Endothelial cell of umbilical vein (primary cell): Measurements from ENCODE around the gene MCM6. TPM values are rescaled to one million over a fixed set of nuclear protein-coding genes. Genes with fewer than 3 reads are reported as not detected.

ENCODE experiments used
- BruUV-seq: library from RNA; stranded (reverse); fragments of 400-500 nt; replicated peaks from 2 replicates; lab custom pipeline; 2021; lab: Mats Ljungman, UMichigan
- CTCF ChIA-PET: fragments of 300-600, 350-600 bp; sonication (Branson Sonifier 250); formaldehyde crosslinking; loops from one replicate; lab custom pipeline; 2021; ENCODE audit warnings: antibody characterized with exemption, inconsistent platforms; lab: Charles Lee
- POLR2A ChIA-PET: fragments of 300-600, 350-600 bp; sonication (Branson Sonifier 250); formaldehyde crosslinking; loops from one replicate; lab custom pipeline; 2021; ENCODE audit warnings: antibody characterized with exemption, inconsistent platforms; lab: Charles Lee
- DNase-seq: peaks from one replicate; pipeline ENCODE4 v3.0.0-alpha.2; 2011; ENCODE audit warnings: low read depth, low spot score
- FAIRE-seq: peaks from 2 replicates; lab custom pipeline; 2011; peaks lifted over from hg19 to GRCh38; lab: Jason Lieb, UNC
- H2AFZ ChIP-seq: 2 replicates; pipeline ENCODE4 v1.6.0; 2012; ENCODE audit warnings: low read depth, low read length, control low read depth, inconsistent platforms
- H3K27ac ChIP-seq: 2 replicates; pipeline ENCODE4 v1.5.1; 2011; ENCODE audit warnings: low read depth, mild to moderate bottlenecking, control low read depth, low read length, moderate library complexity; ENCODE audit not compliant: insufficient read depth
- H3K27me3 ChIP-seq, 2 experiments: 2 replicates each; pipeline versions ENCODE4 v1.6.0 to v1.6.1; 2011; ENCODE audit warnings: low read length in 2 of 2, mixed read lengths in 1 of 2; ENCODE audit not compliant: control insufficient read depth in 2 of 2, insufficient read depth in 2 of 2
- H3K36me3 ChIP-seq, 2 experiments: 2 replicates in 1 of 2; 3 replicates in 1 of 2; pipeline ENCODE4 v1.5.1; 2011; ENCODE audit warnings: low read length in 2 of 2, mild to moderate bottlenecking in 1 of 2, moderate library complexity in 1 of 2; ENCODE audit not compliant: control insufficient read depth in 2 of 2, insufficient read depth in 2 of 2; ENCODE audit errors: extremely low read depth in 1 of 2
- H3K4me1 ChIP-seq: 3 replicates; pipeline ENCODE4 v1.5.1; 2011; ENCODE audit warnings: mild to moderate bottlenecking, low read length; ENCODE audit not compliant: control insufficient read depth, insufficient read depth; ENCODE audit errors: extremely low read depth
- H3K4me2 ChIP-seq: 2 replicates; pipeline ENCODE4 v1.6.1; 2011; ENCODE audit warnings: low read length, control low read depth, mixed read lengths; ENCODE audit not compliant: insufficient read depth
- H3K4me3 ChIP-seq, 3 experiments: fragments of 200-600 bp in 1 of 3; sonication (generic), shearing (Covaris generic) in 1 of 3; replicated peaks in 1 of 3; 2 replicates each; pipeline ENCODE4 v1.5.1; 2011 to 2016; ENCODE audit warnings: control low read depth in 3 of 3, low read length in 3 of 3, mild to moderate bottlenecking in 2 of 3, inconsistent platforms in 1 of 3, low read depth in 1 of 3, moderate library complexity in 1 of 3; ENCODE audit not compliant: insufficient read depth in 1 of 3
- H3K79me2 ChIP-seq: 2 replicates; pipeline ENCODE4 v1.6.0; 2012; ENCODE audit warnings: low read length, inconsistent platforms; ENCODE audit not compliant: control insufficient read depth, insufficient read depth
- H3K9ac ChIP-seq: replicated peaks from 2 replicates; pipeline ENCODE3; 2011; ENCODE audit warnings: low read length, control low read depth; ENCODE audit not compliant: insufficient read depth; ENCODE audit errors: extremely low read depth
- H3K9me1 ChIP-seq: replicated peaks from 3 replicates; pipeline ENCODE4 v1.6.0; 2011; ENCODE audit warnings: mild to moderate bottlenecking, low read length; ENCODE audit not compliant: control insufficient read depth, insufficient read depth; ENCODE audit errors: extremely low read depth
- H3K9me3 ChIP-seq: replicated peaks from 2 replicates; pipeline ENCODE4 v1.5.1; 2012; ENCODE audit warnings: low read length, inconsistent platforms; ENCODE audit not compliant: control insufficient read depth, insufficient read depth
- H4K20me1 ChIP-seq: replicated peaks from 2 replicates; pipeline ENCODE3; 2011; ENCODE audit warnings: mild to moderate bottlenecking, low read length; ENCODE audit not compliant: control insufficient read depth, insufficient read depth; ENCODE audit errors: extremely low read depth
- EZH2 ChIP-seq: IDR thresholded peaks from 2 replicates; pipeline ENCODE4 v1.6.1; 2012; ENCODE audit warnings: borderline replicate concordance, low read depth, mild to moderate bottlenecking, moderate library complexity, low read length, inconsistent platforms; ENCODE audit not compliant: severe bottlenecking
- FOS ChIP-seq: IDR thresholded peaks from 2 replicates; pipeline ENCODE4 v1.6.1; 2011; ENCODE audit warnings: mild to moderate bottlenecking, low read length, moderate library complexity, borderline replicate concordance; ENCODE audit not compliant: insufficient read depth
- GATA2 ChIP-seq: IDR thresholded peaks from 2 replicates; pipeline ENCODE4 v1.7.0; 2011; ENCODE audit warnings: low read depth, mild to moderate bottlenecking, moderate library complexity, mixed read lengths, low read length; ENCODE audit not compliant: insufficient read length, insufficient read depth
- JUN ChIP-seq: IDR thresholded peaks from 2 replicates; pipeline ENCODE4 v1.6.1; 2011; ENCODE audit warnings: borderline replicate concordance, low read depth; ENCODE audit not compliant: insufficient read length, insufficient read depth
- MYC ChIP-seq: IDR thresholded peaks from one replicate; pipeline ENCODE4 v1.6.1; 2011; ENCODE audit warnings: mild to moderate bottlenecking, low read depth, low read length
- POLR2A ChIP-seq: IDR thresholded peaks from 2 replicates; pipeline ENCODE4 v1.6.1; 2012; ENCODE audit warnings: low read depth, mild to moderate bottlenecking, control low read depth, low read length
- POLR2AphosphoS5 ChIP-seq: IDR thresholded peaks from 2 replicates; pipeline ENCODE4 v1.6.1; 2012; ENCODE audit warnings: low read depth, mild to moderate bottlenecking, control low read depth, low read length, moderate library complexity; ENCODE audit not compliant: insufficient read depth
- dilution Hi-C: fragments of 300-500 bp; cut with MboI; formaldehyde crosslinking; loops from one replicate; pipeline ENCODE4 v1.15.0; 2019; ENCODE audit warnings: low sequenced_read_pairs; ENCODE audit not compliant: extremely low pct_ligation_motif_present
- intact Hi-C: fragments of 100-400 bp; cut with micrococcal nuclease; formaldehyde crosslinking; loops from one replicate; pipeline ENCODE4 v1.10.0; 2022
- polyA plus RNA-seq, 4 experiments: library from polyadenylated mRNA; depleted of rRNA in 3 of 4; stranded (reverse) in 3 of 4; unstranded in 1 of 4; fragments of >200 nt; gene quantifications; 2 replicates each; pipeline versions ENCODE4 v1.2.1 to v1.2.3, GENCODE V29; 2011 to 2012; ENCODE audit warnings: missing spikeins in 1 of 4
- total RNA-seq: library from RNA; stranded (reverse); gene quantifications from 2 replicates; pipeline ENCODE4 v1.2.3, GENCODE V29; 2021
- TF ChIP-seq, protein P1 (sequence below), 2 donors: IDR thresholded peaks; 1 replicate in 1 of 2; 2 replicates in 1 of 2; pipeline ENCODE4 v1.5.1; 2011; ENCODE audit warnings: low read length in 2 of 2, mild to moderate bottlenecking in 2 of 2, moderate library complexity in 2 of 2, control low read depth in 1 of 2, inconsistent platforms in 1 of 2, low read depth in 1 of 2; ENCODE audit not compliant: insufficient read depth in 1 of 2; ENCODE audit errors: extremely low read depth in 1 of 2
- TF ChIP-seq, protein P2 (sequence below): IDR thresholded peaks from 2 replicates; pipeline ENCODE4 v1.6.1; 2011; ENCODE audit not compliant: insufficient read depth, insufficient read length

The MCM6 gene
- total and polyA plus RNA-seq, 2 donors (not counting 3 experiments of a cell fraction or from before 2014, with no cell fraction given) = 20.6 to 52.6 TPM

GRCh38 chr2:135893374-135893794 lies 17.1 kb upstream of the MCM6 start:
- dilution Hi-C loops = no loop called here
- FAIRE-seq (no peak), DNase-seq (no peak)
- TF ChIP-seq JUN = no peak
- TF ChIP-seq FOS = no peak
- no peak for TF ChIP-seq GATA2
- TF ChIP-seq, protein P1, sequence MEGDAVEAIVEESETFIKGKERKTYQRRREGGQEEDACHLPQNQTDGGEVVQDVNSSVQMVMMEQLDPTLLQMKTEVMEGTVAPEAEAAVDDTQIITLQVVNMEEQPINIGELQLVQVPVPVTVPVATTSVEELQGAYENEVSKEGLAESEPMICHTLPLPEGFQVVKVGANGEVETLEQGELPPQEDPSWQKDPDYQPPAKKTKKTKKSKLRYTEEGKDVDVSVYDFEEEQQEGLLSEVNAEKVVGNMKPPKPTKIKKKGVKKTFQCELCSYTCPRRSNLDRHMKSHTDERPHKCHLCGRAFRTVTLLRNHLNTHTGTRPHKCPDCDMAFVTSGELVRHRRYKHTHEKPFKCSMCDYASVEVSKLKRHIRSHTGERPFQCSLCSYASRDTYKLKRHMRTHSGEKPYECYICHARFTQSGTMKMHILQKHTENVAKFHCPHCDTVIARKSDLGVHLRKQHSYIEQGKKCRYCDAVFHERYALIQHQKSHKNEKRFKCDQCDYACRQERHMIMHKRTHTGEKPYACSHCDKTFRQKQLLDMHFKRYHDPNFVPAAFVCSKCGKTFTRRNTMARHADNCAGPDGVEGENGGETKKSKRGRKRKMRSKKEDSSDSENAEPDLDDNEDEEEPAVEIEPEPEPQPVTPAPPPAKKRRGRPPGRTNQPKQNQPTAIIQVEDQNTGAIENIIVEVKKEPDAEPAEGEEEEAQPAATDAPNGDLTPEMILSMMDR (IDR thresholded peaks at IDR 0.05; ENCODE audit: extremely low read depth in 1 of 2, insufficient read depth in 1 of 2, low read depth in 1 of 2, low read length in 2 of 2) = no peak
- no peak for TF ChIP-seq MYC
- TF ChIP-seq EZH2 = no peak
- TF ChIP-seq POLR2A = no peak
- TF ChIP-seq, protein P2, sequence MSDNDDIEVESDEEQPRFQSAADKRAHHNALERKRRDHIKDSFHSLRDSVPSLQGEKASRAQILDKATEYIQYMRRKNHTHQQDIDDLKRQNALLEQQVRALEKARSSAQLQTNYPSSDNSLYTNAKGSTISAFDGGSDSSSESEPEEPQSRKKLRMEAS = no peak
- TF ChIP-seq POLR2AphosphoS5 = no peak
- Histone ChIP-seq H3K4me1 (no peaks in the 10 kb centered on the region), H3K9me1 (no peaks in the 10 kb centered on the region), H3K36me3 (no peaks in the 10 kb centered on the region), H3K79me2 (no peaks in the 10 kb centered on the region), H2AFZ (no peak overlapping the region), H4K20me1 (no peaks in the 10 kb centered on the region), H3K4me2 (no peak overlapping the region), H3K27me3 (peaks cover 0 to 4% of the 10 kb centered on the region in 2 experiments), H3K27ac (no peak overlapping the region), H3K9ac (no peak overlapping the region), H3K4me3 (no peak overlapping the region), H3K9me3 (no peaks in the 10 kb centered on the region)
- intact Hi-C loops = no loop called here
- ChIA-PET CTCF (interaction anchor here (0.9 kb wide), 1 partner anchor 904 kb away, joined by 4 read pairs; no protein-coding TSS in a partner anchor), POLR2A (no interaction called here)
- BruUV-seq = no TSS peak
